Activated naive CD8-positive, alpha-beta T cell (primary cell): Measurements from ENCODE around the gene HIF3A.

ENCODE experiments used
- H3K27ac Mint-ChIP-seq: one replicate; pipeline ENCODE4 v1.8.0; 2021; ENCODE audit warnings: mixed read lengths
- H3K27me3 Mint-ChIP-seq: one replicate; pipeline ENCODE4 v1.8.0; 2021; ENCODE audit warnings: mixed read lengths
- H3K36me3 Mint-ChIP-seq: one replicate; pipeline ENCODE4 v1.8.0; 2021; ENCODE audit warnings: mixed read lengths
- H3K4me1 Mint-ChIP-seq: one replicate; pipeline ENCODE4 v1.8.0; 2021; ENCODE audit warnings: low read depth, mixed read lengths
- H3K4me3 Mint-ChIP-seq: one replicate; pipeline ENCODE4 v1.8.0; 2021; ENCODE audit warnings: mild to moderate bottlenecking, mixed read lengths
- H3K9me3 Mint-ChIP-seq: one replicate; pipeline ENCODE4 v1.8.0; 2021; ENCODE audit warnings: low read depth, mixed read lengths

Gene HIF3A

DNA sequence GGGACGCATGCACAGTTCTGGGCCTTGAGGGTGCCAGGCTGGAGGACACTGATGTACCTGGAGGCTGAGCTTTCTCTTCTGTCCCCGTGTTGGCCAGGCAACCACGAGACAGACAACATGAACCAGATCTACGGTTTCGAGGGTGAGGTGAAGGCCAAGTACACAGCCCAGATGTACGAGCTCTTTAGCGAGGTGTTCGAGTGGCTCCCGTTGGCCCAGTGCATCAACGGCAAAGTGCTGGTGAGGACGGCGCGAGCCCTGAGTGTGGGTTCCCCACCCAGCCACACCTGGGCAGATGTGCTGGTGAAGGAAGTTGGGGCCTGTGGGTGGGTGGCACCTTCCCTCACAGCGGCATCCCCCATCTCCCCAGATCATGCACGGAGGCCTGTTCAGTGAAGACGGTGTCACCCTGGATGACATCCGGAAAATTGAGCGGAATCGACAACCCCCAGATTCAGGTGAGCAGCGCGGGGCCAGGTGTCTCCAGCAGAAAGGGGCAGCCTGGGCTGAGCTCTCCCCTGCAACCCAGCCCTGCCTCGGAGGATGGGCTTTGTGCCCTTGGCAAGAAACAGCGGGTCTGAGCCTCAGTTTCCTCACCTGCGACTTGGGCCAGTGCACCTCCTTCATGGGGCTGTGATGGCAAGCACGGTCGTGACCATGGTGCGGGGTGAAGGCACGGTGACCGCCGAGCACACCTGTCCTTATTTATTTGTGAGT, 90.3 kb downstream of the HIF3A start:
- Mint-ChIP-seq H3K4me3 (no peak overlapping the region), H3K27ac (no peak overlapping the region), H3K36me3 (peaks cover 4% of the 10 kb centered on the region), H3K27me3 (no peaks in the 10 kb centered on the region), H3K9me3 (no peaks in the 10 kb centered on the region), H3K4me1 (peaks cover 2% of the 10 kb centered on the region)

DNA sequence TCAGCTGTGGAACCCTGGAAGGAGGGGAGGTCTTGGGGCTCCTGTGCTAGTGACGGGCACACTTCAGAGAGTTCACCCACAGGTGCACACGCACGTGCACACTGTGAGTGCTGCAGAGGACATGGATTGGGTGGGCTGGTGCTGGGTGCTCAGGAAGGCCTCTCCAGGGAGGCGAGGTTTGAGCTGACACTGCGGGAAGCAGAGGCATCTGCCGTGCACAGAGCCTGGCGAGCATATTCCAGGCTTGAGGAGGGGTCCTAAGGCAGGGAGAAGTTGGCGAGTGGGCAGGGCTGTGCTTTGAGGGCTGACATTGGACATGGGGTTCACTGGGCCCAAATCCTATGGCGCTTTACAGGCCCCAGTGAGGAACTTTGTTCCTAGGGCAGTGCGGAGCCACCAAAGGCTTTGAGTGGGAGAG, 90.9 kb downstream of the HIF3A start:
- Mint-ChIP-seq H3K27me3 (no peaks in the 10 kb centered on the region), H3K4me1 (peaks cover 5% of the 10 kb centered on the region), H3K9me3 (no peaks in the 10 kb centered on the region), H3K27ac (no peak overlapping the region), H3K4me3 (no peak overlapping the region), H3K36me3 (peaks cover 4% of the 10 kb centered on the region)

- H3K27me3 Mint-ChIP-seq, result no peaks in the 10 kb centered on the region
- H3K36me3 Mint-ChIP-seq, result peaks cover 4% of the 10 kb centered on the region
- H3K4me3 Mint-ChIP-seq, result no peak overlapping the region
- H3K4me1 Mint-ChIP-seq, result peaks cover 6% of the 10 kb centered on the region
- H3K9me3 Mint-ChIP-seq, result no peaks in the 10 kb centered on the region
- no peak overlapping the region for H3K27ac Mint-ChIP-seq
Observed at GRCh38 chr19:46388311-46389095, 91.7 kb downstream of the HIF3A start.

DNA sequence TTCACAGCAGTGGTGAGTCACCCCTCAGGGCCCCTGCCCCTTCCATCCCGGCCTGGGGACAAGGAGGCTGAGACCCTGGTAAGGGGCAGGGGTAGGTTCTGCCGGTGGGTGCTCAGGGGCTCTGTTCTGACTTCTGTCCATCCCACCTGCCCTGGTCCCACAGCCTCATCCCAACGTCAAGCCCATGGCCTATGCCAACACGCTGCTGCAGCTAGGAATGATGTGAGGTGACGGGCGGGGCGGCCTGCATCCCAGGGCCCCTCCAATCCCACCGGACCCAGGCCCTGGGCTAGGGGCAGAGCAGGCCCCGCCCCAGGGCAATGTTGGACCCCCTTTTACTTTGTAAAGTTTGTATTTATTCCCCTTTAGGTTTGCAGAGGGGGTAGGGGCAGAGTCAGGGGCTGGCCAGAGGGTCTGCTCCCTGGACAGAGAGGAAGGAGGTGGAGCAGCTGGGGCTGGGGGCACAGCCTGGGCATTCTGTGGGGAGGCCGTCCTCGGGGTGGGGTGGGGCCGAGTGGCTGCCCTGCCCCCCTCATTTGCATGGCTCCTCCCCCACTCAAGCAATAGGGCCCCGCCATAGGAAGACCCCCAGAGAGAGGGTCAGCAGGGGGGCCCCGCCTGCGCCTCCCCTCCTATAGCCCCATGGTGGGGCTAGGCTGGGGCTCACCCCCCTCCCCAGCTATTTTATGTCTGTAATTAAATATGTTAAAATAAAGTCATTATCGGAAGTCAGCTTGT, 93.4 kb downstream of the HIF3A start:
- H3K27ac Mint-ChIP-seq, result no peak overlapping the region
- no peaks in the 10 kb centered on the region for H3K9me3 Mint-ChIP-seq
- H3K36me3 Mint-ChIP-seq, result peaks cover 4% of the 10 kb centered on the region

DNA sequence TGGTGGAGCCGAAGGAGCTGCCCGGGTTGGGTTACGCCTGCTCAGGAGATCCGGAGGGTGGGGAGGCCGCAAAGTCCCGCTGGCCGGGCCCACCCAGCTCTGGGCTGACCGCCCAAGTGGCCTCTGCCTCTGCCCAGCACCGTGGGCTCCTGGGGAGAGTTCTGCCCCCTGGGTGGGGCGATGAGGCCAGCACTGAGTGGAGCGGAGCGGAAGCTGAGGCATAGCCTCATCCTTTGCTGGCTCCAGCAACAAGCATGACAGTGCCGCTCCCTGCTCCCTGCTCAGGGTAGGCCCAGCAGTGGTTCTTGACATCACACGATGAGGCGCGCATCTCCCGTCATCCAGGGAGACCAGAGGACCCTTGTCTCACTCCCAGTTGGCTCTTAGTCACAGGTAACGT, 94.0 kb downstream of the HIF3A start:
- Mint-ChIP-seq H3K27ac (no peak overlapping the region), H3K4me3 (no peak overlapping the region), H3K36me3 (peaks cover 4% of the 10 kb centered on the region), H3K9me3 (no peaks in the 10 kb centered on the region), H3K27me3 (no peaks in the 10 kb centered on the region), H3K4me1 (peaks cover 11% of the 10 kb centered on the region)

More for the DNA sequence above, 93.4 kb downstream of the HIF3A start:
- H3K4me3 Mint-ChIP-seq, result no peak overlapping the region
- no peaks in the 10 kb centered on the region for H3K27me3 Mint-ChIP-seq
- peaks cover 9% of the 10 kb centered on the region for H3K4me1 Mint-ChIP-seq

DNA sequence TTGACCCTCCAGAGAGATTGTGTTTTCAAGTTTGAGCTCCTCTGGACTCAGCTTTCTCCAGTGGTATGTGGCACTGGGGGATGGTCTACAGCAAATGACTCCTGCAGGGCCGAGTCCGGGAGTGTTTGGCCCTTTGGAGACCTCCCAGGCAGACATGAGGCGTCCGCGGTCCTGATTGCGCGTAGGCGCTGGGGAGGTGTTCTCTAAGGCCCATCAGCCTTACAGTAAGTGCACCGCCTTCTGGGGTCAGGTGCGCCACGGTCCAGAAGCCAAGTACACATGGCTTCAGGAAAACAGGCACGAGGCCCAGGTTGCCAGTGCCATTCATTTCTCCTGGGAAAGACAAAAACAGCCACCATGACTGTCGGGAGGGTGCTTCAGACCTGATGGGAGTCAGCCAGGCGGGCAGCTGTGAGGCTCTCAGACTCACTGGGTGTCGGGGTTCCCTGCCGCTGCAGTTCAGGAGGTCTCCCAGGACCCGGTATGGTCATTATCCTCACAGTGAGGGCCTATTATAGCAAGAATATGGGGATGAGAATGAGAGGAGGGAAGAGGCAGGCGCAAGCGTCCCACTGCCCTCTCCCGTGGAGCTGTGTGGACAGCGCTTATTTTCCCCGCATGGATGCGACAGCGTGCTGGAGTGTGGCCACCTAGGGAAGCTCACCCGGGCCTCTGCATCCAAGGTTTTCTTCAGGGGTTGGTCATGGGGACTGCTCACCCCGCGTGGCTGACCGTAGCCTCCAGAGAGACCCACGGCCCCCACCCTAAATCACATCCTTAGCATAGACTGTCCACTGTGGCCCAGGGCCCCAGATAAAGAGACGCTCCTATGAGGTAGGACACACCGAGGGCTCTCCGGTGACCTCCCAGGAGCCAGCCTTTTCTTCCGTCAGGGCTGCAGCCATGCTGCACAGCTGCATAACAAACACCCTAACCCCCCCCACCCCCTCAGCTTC, 94.7 kb downstream of the HIF3A start:
- Mint-ChIP-seq H3K4me1 (peaks cover 11% of the 10 kb centered on the region), H3K4me3 (no peak overlapping the region), H3K36me3 (peaks cover 4% of the 10 kb centered on the region), H3K9me3 (no peaks in the 10 kb centered on the region), H3K27ac (no peak overlapping the region), H3K27me3 (no peaks in the 10 kb centered on the region)

- Mint-ChIP-seq H3K4me3 (no peak overlapping the region), H3K9me3 (no peaks in the 10 kb centered on the region), H3K4me1 (peaks cover 11% of the 10 kb centered on the region), H3K27me3 (no peaks in the 10 kb centered on the region), H3K27ac (no peak overlapping the region), H3K36me3 (peaks cover 4% of the 10 kb centered on the region)
Observed at GRCh38 chr19:46392252-46392801, 95.5 kb downstream of the HIF3A start.

- Mint-ChIP-seq H3K36me3 (peaks cover 4% of the 10 kb centered on the region), H3K9me3 (no peaks in the 10 kb centered on the region), H3K27me3 (no peaks in the 10 kb centered on the region), H3K27ac (no peak overlapping the region), H3K4me1 (peaks cover 11% of the 10 kb centered on the region), H3K4me3 (no peak overlapping the region)
Observed at GRCh38 chr19:46392837-46393236, 96.0 kb downstream of the HIF3A start.
